K562 (cell line): ENCODE results near the gene CLIP2. TPM values are rescaled to one million over a fixed set of nuclear protein-coding genes. Genes with fewer than 3 reads are reported as not detected.

ENCODE experiments used
- ATAC-seq: fragments of 200-7000 bp; cut with Tn5 transposase; 3 replicates; pipeline ENCODE4 v1.9.1; 2020; ENCODE audit warnings: moderate library complexity
- BruUV-seq: library from RNA; stranded (reverse); fragments of 400-500 nt; replicated peaks from 2 replicates; lab custom pipeline; 2021; lab: Mats Ljungman, UMichigan
- CTCF ChIA-PET: fragments of 300-600 bp; formaldehyde crosslinking; extraction: SDS; loops from one replicate; lab custom pipeline; 2021; ENCODE audit warnings: low intra/inter-chr PET ratio; lab: Yijun Ruan, JAX
- POLR2A ChIA-PET: fragments of 300-600, 350-650 bp; sonication (Branson Sonifier 250); formaldehyde crosslinking; extraction: SDS; loops from one replicate; lab custom pipeline; 2021; ENCODE audit warnings: antibody characterized with exemption, inconsistent platforms; lab: Yijun Ruan, JAX
- DNase-seq, 4 experiments: peaks; one replicate each; pipeline versions ENCODE4 v3.0.0 to v3.0.0-alpha.2; 2011 to 2018; ENCODE audit warnings: low spot score in 3 of 4, mixed read lengths in 3 of 4; ENCODE audit errors: extremely low read depth in 1 of 4
- FAIRE-seq: peaks from 2 replicates; lab custom pipeline; 2011; peaks lifted over from hg19 to GRCh38; lab: Jason Lieb, UNC
- H2AFZ ChIP-seq: 2 replicates; pipeline ENCODE4 v1.6.0; 2011; ENCODE audit warnings: low read depth, low read length, control low read depth, inconsistent platforms
- H3K27ac ChIP-seq: fragments of 200-600 bp; 3 replicates; pipeline ENCODE4 v1.8.0; 2011; ENCODE audit warnings: low read depth, mild to moderate bottlenecking, control low read depth, inconsistent platforms, low read length, moderate library complexity, mixed read lengths; ENCODE audit errors: extremely low read depth
- H3K27me3 ChIP-seq, 2 experiments: fragments of 300-600 bp in 1 of 2; 2 replicates in 1 of 2; 3 replicates in 1 of 2; pipeline versions ENCODE4 v1.6.0 to v1.8.0; 2011; ENCODE audit warnings: inconsistent platforms in 2 of 2, low read length in 2 of 2, mild to moderate bottlenecking in 1 of 2, mixed read lengths in 1 of 2, moderate library complexity in 1 of 2; ENCODE audit not compliant: control insufficient read depth in 2 of 2, insufficient read depth in 2 of 2
- H3K36me3 ChIP-seq: fragments of 300-600 bp; 3 replicates; pipeline ENCODE4 v1.8.0; 2011; ENCODE audit warnings: mild to moderate bottlenecking, low read length, inconsistent platforms; ENCODE audit not compliant: control insufficient read depth, insufficient read depth
- H3K4me1 ChIP-seq, 2 experiments: fragments of 200-600 bp in 1 of 2; replicated peaks in 1 of 2; 2 replicates in 1 of 2; 3 replicates in 1 of 2; pipeline versions ENCODE4 v1.5.1 to v1.8.0; 2011; ENCODE audit warnings: inconsistent platforms in 2 of 2, low read length in 2 of 2, mild to moderate bottlenecking in 1 of 2, mixed read lengths in 1 of 2, moderate library complexity in 1 of 2; ENCODE audit not compliant: control insufficient read depth in 2 of 2, insufficient read depth in 2 of 2
- H3K4me2 ChIP-seq: 2 replicates; pipeline ENCODE4 v1.6.1; 2011; ENCODE audit warnings: low read length, control low read depth, inconsistent platforms, mixed read lengths; ENCODE audit not compliant: insufficient read depth
- H3K4me3 ChIP-seq: fragments of 200-600 bp; sonication (generic), shearing (Covaris generic); 2 replicates; pipeline ENCODE4 v1.5.1; 2016; ENCODE audit warnings: control low read depth, inconsistent platforms
- H3K79me2 ChIP-seq: fragments of 200-600 bp; 3 replicates; pipeline ENCODE4 v1.8.0; 2011; ENCODE audit warnings: low read length, inconsistent platforms; ENCODE audit not compliant: control insufficient read depth, insufficient read depth
- H3K9ac ChIP-seq, 2 experiments: 2 replicates each; pipeline versions ENCODE4 v1.6.0 to v1.6.1; 2011; ENCODE audit warnings: low read depth in 2 of 2, low read length in 2 of 2, control low read depth in 1 of 2, inconsistent platforms in 1 of 2, mild to moderate bottlenecking in 1 of 2, mixed read lengths in 1 of 2; ENCODE audit not compliant: insufficient read depth in 1 of 2
- H3K9me1 ChIP-seq: one replicate; pipeline ENCODE4 v1.6.0; 2011; ENCODE audit warnings: inconsistent platforms, mild to moderate bottlenecking, low read length, moderate library complexity; ENCODE audit not compliant: control insufficient read depth, insufficient read depth
- H3K9me3 ChIP-seq: replicated peaks from 2 replicates; pipeline ENCODE4 v1.5.1; 2011; ENCODE audit warnings: low read depth, low read length, inconsistent platforms; ENCODE audit not compliant: control insufficient read depth, insufficient read depth
- H4K20me1 ChIP-seq: replicated peaks from 2 replicates; pipeline ENCODE4 v1.6.1; 2011; ENCODE audit warnings: low read length, inconsistent platforms, mixed read lengths; ENCODE audit not compliant: control insufficient read depth, insufficient read depth
- ADNP ChIP-seq: fragments of 200-800 bp; sonication (Bioruptor generic); IDR thresholded peaks from 2 replicates; pipeline ENCODE4 v1.6.1; 2016; ENCODE audit warnings: missing genetic modification characterization, missing compliant biosample characterization
- BCOR ChIP-seq: fragments of 450-650 bp; IDR thresholded peaks from 2 replicates; pipeline ENCODE4 v1.6.1; 2016
- CBX1 ChIP-seq: sonication (generic); IDR thresholded peaks from 2 replicates; pipeline ENCODE4 v1.6.1; 2016; ENCODE audit warnings: antibody characterized with exemption, low read depth, mild to moderate bottlenecking
- DDX20 ChIP-seq: fragments of 450-650 bp; IDR thresholded peaks from 2 replicates; pipeline ENCODE4 v1.6.1; 2016; ENCODE audit warnings: missing genetic modification characterization, low read depth, mild to moderate bottlenecking, missing compliant biosample characterization, moderate library complexity
- EZH2 ChIP-seq: IDR thresholded peaks from 2 replicates; pipeline ENCODE4 v1.6.1; 2012; ENCODE audit warnings: low read depth, mild to moderate bottlenecking, inconsistent platforms, low read length, borderline replicate concordance
- KDM1A ChIP-seq, 2 experiments: fragments of 450-650 bp; IDR thresholded peaks; 2 replicates each; pipeline ENCODE4 v1.6.1; 2016; ENCODE audit warnings: mild to moderate bottlenecking in 2 of 2
- MBD2 ChIP-seq: sonication (generic); IDR thresholded peaks from 2 replicates; pipeline ENCODE4 v1.6.1; 2016; ENCODE audit warnings: low read depth, borderline replicate concordance
- MIER1 ChIP-seq: fragments of 450-650 bp; IDR thresholded peaks from 2 replicates; pipeline ENCODE4 v1.6.1; 2016; ENCODE audit warnings: antibody characterized with exemption, mild to moderate bottlenecking, low read depth
- MYC ChIP-seq, 2 experiments: fragments of 250-450 bp in 1 of 2; sonication (Bioruptor Pico) in 1 of 2; IDR thresholded peaks; 2 replicates each; pipeline versions ENCODE4 v1.5.1 to v1.6.1; 2012 to 2021; ENCODE audit warnings: low read depth in 2 of 2, borderline replicate concordance in 1 of 2, improper control_type of control experiment in 1 of 2, low read length in 1 of 2, mild to moderate bottlenecking in 1 of 2, moderate library complexity in 1 of 2
- PHTF2 ChIP-seq: fragments of 250-450 bp; sonication (Bioruptor Pico); IDR thresholded peaks from 2 replicates; pipeline ENCODE4 v1.5.0; 2021; ENCODE audit warnings: mild to moderate bottlenecking
- RB1 ChIP-seq: fragments of 450-650 bp; IDR thresholded peaks from 2 replicates; pipeline ENCODE4 v1.6.1; 2017; ENCODE audit warnings: low read depth, mild to moderate bottlenecking
- RBM25 ChIP-seq: fragments of 200-400 bp; formaldehyde crosslinking; IDR thresholded peaks from 2 replicates; pipeline ENCODE4 v1.6.1; 2018; ENCODE audit warnings: low read length, low read depth, moderate library complexity; ENCODE audit not compliant: severe bottlenecking
- SMAD1 ChIP-seq: fragments of 150-350 bp; IDR thresholded peaks from 2 replicates; pipeline ENCODE4 v1.6.1; 2014; ENCODE audit warnings: low read length, low read depth; ENCODE audit not compliant: partially characterized antibody
- SMARCA5 ChIP-seq: fragments of 450-650 bp; IDR thresholded peaks from 2 replicates; pipeline ENCODE4 v1.6.1; 2016
- STAG1 ChIP-seq: sonication (generic); formaldehyde crosslinking; IDR thresholded peaks from 2 replicates; pipeline ENCODE4 v1.5.0; 2020; ENCODE audit warnings: missing genetic modification reagents, borderline replicate concordance
- ZNF324 ChIP-seq: fragments of 250-450 bp; sonication (Bioruptor Pico); IDR thresholded peaks from 2 replicates; pipeline ENCODE4 v1.4.0; 2020; ENCODE audit warnings: mild to moderate bottlenecking
- ZNF79 ChIP-seq: fragments of 250-450 bp; sonication (Bioruptor Pico); IDR thresholded peaks from 2 replicates; pipeline ENCODE4 v1.4.0; 2020; ENCODE audit warnings: low read depth, mild to moderate bottlenecking, moderate library complexity
- WGBS: fragments of 100-300 bp; shearing (Covaris generic); methylation state at CpG from one replicate; pipeline ENCODE4 v1.1.6; 2016; ENCODE audit warnings: low coverage, mixed read lengths; ENCODE audit not compliant: insufficient coverage; ENCODE audit errors: missing lambda C conversion rate; 5-methylcytosine and 5-hydroxymethylcytosine counted together
- in situ Hi-C: fragments of 300-500 bp; cut with MboI; formaldehyde crosslinking; loops from 4 replicates; pipeline ENCODE4 v1.15.0; 2018; ENCODE audit warnings: inconsistent platforms, mixed read lengths
- intact Hi-C: fragments of 100-400 bp; cut with micrococcal nuclease; formaldehyde crosslinking; loops from 2 replicates; pipeline ENCODE4 v1.14.2; 2022
- polyA plus RNA-seq, 8 experiments: library from polyadenylated mRNA; depleted of rRNA in 4 of 8; stranded (reverse) in 5 of 8; unstranded in 3 of 8; fragments of >200 nt; fragmentation: Nextera tagmentation in 2 of 8; fragmentation: Illumina TruSeq in 1 of 8; extraction: Ambion mirVana in 2 of 8; extraction: Trizol in 1 of 8; gene quantifications; 2 replicates each; pipeline versions ENCODE4 v1.2.1 to v1.2.3, GENCODE V29; 2011 to 2014; ENCODE audit warnings: inconsistent platforms in 1 of 8, missing spikeins in 1 of 8
- total RNA-seq, 7 experiments: library from RNA; depleted of rRNA in 6 of 7; stranded (reverse); fragments of >200 nt in 6 of 7; fragmentation: Illumina TruSeq in 2 of 7; extraction: Trizol in 2 of 7; gene quantifications; 2 replicates each; pipeline versions ENCODE4 v1.2.1 to v1.2.3, GENCODE V29; 2011 to 2021; ENCODE audit warnings: low replicate concordance in 1 of 7
- TF ChIP-seq, protein P1 (sequence below): sonication (generic); formaldehyde crosslinking; IDR thresholded peaks from 2 replicates; pipeline ENCODE4 v1.8.0; 2023; ENCODE audit warnings: mild to moderate bottlenecking, missing genetic modification reagents
- TF ChIP-seq, protein P2 (sequence below): sonication (generic); formaldehyde crosslinking; IDR thresholded peaks from 2 replicates; pipeline ENCODE4 v1.8.1; 2023; ENCODE audit warnings: mild to moderate bottlenecking, missing genetic modification reagents
- TF ChIP-seq, protein P3 (sequence below): sonication (generic); formaldehyde crosslinking; IDR thresholded peaks from 2 replicates; pipeline ENCODE4 v1.9.0; 2022; ENCODE audit warnings: mild to moderate bottlenecking, missing genetic modification reagents

CLIP2 gene
- total and polyA plus RNA-seq, 9 of the 15 experiments (the other 6 are each of a cell fraction or from before 2014, with no cell fraction given): 0.07 to 5.4 (median 2.1) TPM

DNA sequence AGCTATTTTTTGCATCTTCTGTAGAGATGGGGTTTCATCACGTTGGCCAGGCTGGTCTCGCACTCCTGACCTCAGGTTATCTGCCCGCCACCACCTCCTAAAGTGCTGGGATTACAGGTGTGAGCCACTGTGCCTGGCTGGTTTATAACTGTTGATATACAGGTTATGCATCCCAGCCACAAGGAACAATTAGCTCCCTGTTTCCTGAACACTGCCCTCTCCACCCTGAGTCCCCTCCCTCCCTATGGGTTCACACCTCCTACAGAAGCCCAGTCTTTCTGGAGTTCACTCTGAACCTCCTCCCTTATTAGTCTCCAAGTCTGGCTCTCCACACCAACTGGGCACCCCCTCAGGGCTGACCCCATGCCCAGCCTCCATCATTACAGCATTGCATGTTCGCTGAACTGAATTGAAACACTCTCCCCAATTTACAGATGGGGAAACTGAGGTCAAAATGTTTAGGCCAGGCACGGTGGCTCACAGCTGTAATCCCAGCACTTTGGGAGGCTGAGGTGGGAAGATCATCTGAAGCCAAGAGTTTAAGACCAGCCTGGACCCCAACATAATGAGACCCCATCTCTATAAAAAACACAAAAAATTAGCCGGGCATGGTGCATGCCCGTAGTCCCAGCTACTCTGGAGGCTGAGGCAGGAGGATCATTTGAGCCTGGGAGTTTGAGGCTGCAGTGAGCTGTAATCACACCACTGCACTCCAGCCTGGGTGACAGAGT is 1.7 kb upstream of the CLIP2 start:
- Histone ChIP-seq H3K9me1 (no peaks in the 10 kb centered on the region), H3K79me2 (no peaks in the 10 kb centered on the region), H3K9ac (no peak overlapping the region), H2AFZ (no peak overlapping the region), H3K27me3 (peaks cover 3 to 19% of the 10 kb centered on the region in 2 experiments; a peak in 4 of 5 replicates), H3K4me2 (no peak overlapping the region), H3K27ac (no peak overlapping the region), H4K20me1 (no peaks in the 10 kb centered on the region; the same call in 1 of the 2 replicates), H3K36me3 (no peaks in the 10 kb centered on the region), H3K4me3 (no peak overlapping the region), H3K9me3 (no peaks in the 10 kb centered on the region), H3K4me1 (peaks cover 19 to 27% of the 10 kb centered on the region in 2 experiments)
- intact Hi-C loops (no loop called here), in situ Hi-C loops (no loop called here)
- WGBS: 49% methylated on average over 7 of the region's 7 CpGs
- no peak for ATAC-seq
- no TSS peak for BruUV-seq
- ChIA-PET CTCF (no interaction called here), POLR2A (interaction anchor here (1.4 kb wide), 1 partner anchor 17 kb away, joined by 6 read pairs; no protein-coding TSS in a partner anchor)
- no peak for DNase-seq
- FAIRE-seq: no peak
- no peak for TF ChIP-seq MYC (IDR thresholded peaks at IDR 0.05; ENCODE audit: low read depth, low read length)
- TF ChIP-seq MYC (CRISPR knock-in tag; IDR thresholded peaks at IDR 0.05; ENCODE audit: borderline replicate concordance, low read depth): no peak
- no peak for TF ChIP-seq EZH2
- peak; percentile 82 for TF ChIP-seq RBM25
- TF ChIP-seq SMARCA5: 0 out of 2 replicates have a peak, but pooled peaks have one; percentile 45
- TF ChIP-seq RB1: no peak
- no peak for TF ChIP-seq ZNF324
- no peak for TF ChIP-seq MIER1
- TF ChIP-seq, protein P1, sequence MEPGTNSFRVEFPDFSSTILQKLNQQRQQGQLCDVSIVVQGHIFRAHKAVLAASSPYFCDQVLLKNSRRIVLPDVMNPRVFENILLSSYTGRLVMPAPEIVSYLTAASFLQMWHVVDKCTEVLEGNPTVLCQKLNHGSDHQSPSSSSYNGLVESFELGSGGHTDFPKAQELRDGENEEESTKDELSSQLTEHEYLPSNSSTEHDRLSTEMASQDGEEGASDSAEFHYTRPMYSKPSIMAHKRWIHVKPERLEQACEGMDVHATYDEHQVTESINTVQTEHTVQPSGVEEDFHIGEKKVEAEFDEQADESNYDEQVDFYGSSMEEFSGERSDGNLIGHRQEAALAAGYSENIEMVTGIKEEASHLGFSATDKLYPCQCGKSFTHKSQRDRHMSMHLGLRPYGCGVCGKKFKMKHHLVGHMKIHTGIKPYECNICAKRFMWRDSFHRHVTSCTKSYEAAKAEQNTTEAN: no peak
- peak; percentile 85 for TF ChIP-seq ADNP (tag)
- TF ChIP-seq, protein P2, sequence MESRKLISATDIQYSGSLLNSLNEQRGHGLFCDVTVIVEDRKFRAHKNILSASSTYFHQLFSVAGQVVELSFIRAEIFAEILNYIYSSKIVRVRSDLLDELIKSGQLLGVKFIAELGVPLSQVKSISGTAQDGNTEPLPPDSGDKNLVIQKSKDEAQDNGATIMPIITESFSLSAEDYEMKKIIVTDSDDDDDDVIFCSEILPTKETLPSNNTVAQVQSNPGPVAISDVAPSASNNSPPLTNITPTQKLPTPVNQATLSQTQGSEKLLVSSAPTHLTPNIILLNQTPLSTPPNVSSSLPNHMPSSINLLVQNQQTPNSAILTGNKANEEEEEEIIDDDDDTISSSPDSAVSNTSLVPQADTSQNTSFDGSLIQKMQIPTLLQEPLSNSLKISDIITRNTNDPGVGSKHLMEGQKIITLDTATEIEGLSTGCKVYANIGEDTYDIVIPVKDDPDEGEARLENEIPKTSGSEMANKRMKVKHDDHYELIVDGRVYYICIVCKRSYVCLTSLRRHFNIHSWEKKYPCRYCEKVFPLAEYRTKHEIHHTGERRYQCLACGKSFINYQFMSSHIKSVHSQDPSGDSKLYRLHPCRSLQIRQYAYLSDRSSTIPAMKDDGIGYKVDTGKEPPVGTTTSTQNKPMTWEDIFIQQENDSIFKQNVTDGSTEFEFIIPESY (CRISPR knock-in tag): no peak
- TF ChIP-seq STAG1 (CRISPR knock-in tag): no peak
- TF ChIP-seq DDX20 (tag): no peak
- TF ChIP-seq ZNF79 (CRISPR knock-in tag): no peak
- TF ChIP-seq CBX1: peak; percentile 54; the same call in 1 of the 2 replicates
- peak; percentile 85 for TF ChIP-seq BCOR
- no peak for TF ChIP-seq PHTF2
- TF ChIP-seq, protein P3, sequence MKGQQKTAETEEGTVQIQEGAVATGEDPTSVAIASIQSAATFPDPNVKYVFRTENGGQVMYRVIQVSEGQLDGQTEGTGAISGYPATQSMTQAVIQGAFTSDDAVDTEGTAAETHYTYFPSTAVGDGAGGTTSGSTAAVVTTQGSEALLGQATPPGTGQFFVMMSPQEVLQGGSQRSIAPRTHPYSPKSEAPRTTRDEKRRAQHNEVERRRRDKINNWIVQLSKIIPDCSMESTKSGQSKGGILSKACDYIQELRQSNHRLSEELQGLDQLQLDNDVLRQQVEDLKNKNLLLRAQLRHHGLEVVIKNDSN: no peak
- TF ChIP-seq SMAD1: no peak
- no peak for TF ChIP-seq MBD2
- peak; percentile 41 to 66 for TF ChIP-seq KDM1A (IDR thresholded peaks at IDR 0.05)
